NT2/D1 (cell line): ENCODE data around the gene FBXL2.

Source experiments
- SUZ12 ChIP-seq: IDR thresholded peaks from 2 replicates; pipeline ENCODE4 v1.6.1; 2011; ENCODE audit not compliant: insufficient read length, insufficient read depth; ENCODE audit errors: extremely low read depth
- YY1 ChIP-seq: IDR thresholded peaks from 2 replicates; pipeline ENCODE4 v1.6.1; 2011; ENCODE audit not compliant: insufficient read length, insufficient read depth

DNA sequence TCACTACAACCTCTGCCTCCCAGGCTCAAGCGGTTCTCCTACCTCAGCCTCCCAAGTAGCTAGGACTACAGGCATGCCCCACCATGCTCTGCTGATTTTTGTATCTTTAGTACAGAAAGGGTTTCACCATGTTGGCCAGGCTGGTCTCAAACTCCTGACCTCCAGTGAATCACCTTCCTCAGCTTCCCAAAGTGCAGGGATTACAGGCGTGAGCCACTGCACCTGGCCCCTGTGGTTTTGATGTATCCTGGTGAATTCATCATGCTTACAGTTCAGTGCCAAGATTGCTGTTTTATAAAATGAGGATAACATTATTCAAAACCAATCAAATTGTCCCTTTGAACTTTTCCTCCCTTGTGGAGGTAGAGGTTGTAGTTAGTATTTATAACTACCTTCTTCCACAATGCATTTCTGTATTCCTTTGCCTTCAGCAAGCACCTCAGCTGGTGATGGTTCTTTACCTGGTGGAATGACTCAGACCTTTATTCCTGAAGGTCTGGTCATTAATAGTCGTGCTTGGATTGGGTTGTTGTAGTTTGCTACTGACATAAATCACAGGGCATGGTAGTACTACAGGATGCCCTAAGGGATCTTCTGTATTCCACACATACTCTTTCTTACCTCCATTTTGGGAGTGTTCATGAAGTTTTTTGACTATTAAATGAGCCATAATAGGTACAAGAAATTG lies 86.0 kb downstream of the FBXL2 start:
- TF ChIP-seq SUZ12: no peak
- TF ChIP-seq YY1: no peak
